Testis (tissue), 2 donors: ENCODE data around the gene PLA2G4E.

Source experiments
- CTCF ChIP-seq, 3 experiments: fragments of 450-650 bp in 2 of 3; fragments of 200-600 bp in 1 of 3; sonication (generic) in 1 of 3; IDR thresholded peaks; one replicate each; pipeline ENCODE4 v1.5.1; 2016 to 2019; ENCODE audit warnings: antibody characterized with exemption in 3 of 3, mild to moderate bottlenecking in 2 of 3, moderate library complexity in 1 of 3
- POLR2A ChIP-seq: fragments of 450-650 bp; IDR thresholded peaks from one replicate; pipeline ENCODE4 v1.6.1; 2017; ENCODE audit warnings: antibody characterized with exemption, mild to moderate bottlenecking, moderate library complexity

DNA sequence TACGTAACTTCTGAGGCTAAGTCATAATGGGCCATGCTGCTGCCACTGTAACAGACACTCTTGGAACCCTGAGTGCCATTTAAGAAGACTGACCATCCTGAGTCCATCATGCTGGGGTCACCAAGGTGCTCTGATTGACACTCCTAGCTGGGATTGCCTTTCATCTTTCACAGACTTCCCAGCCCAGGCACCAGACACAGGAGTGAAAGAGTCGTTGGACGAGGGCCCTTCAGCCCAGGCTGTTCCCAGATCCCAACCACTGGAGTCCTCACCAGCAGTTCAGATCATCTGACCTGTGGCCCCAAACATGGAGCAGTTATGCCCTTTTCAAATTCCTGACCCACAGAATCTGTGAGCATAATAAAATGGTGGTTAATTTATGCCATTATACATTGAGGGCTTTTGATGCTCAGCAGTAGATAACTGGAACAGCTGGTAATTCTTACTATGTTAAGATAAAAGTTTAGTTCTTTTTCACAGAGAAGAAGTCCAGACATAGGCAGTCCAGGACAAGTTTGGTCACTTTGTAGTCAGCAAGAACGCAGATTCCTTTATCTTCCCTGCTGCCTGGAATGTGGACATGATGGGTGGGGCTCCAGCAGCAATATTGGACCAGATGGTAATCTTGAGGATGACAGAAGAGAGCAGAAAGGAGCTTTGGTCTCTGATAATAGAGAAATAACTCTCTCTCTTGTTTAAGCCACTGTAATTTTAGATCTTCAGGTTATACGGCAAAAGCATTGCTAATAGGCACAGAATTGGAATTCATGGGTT lies 41.2 kb downstream of the PLA2G4E start:
- TF ChIP-seq CTCF (IDR thresholded peaks at IDR 0.05) (no peak), POLR2A (no peak)
